ENCODE results near the gene ZNF311. TPM values are rescaled to one million over a fixed set of nuclear protein-coding genes. Genes with fewer than 3 reads are reported as not detected.

Gene ZNF311
- polyA plus RNA-seq, 3 donors, result 0.05 TPM; not detected in 1

DNA sequence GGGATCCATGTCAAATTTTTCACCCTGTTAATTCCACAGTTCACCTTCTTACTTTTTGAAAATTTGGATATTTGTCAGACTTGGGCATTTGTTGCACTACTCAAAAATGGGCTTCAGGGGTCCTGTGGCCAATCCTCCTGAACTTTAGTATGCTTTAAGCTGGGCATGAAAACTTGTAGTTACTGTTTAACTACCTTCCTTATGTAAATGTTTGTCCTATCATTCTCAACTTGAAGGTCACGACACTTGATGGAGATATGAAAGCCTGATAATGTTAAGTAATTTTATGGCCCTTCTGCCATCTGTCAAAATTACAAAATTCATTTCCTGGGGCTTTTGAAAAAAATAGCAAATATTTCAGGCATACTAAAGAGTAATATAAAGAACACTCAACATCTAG lies 4.2 kb upstream of the ZNF311 start:
- no peaks in the 10 kb centered on the region for H3K36me3 ChIP-seq (replicated peaks in 1 of 2; ENCODE audit: control insufficient read depth in 1 of 2, insufficient read depth in 2 of 2, low read length in 2 of 2)
- H3K79me2 ChIP-seq (ENCODE audit: insufficient read depth, low read length), result no peaks in the 10 kb centered on the region
- DNase-seq, result no peak
- Mint-ChIP-seq H3K27me3 (ENCODE audit: low read depth in 3 of 3) (peaks cover 28 to 47% (median 41%) of the 10 kb centered on the region in 3 donors), H3K4me3 (no peak overlapping the region), H3K4me1 (peaks cover 14% of the 10 kb centered on the region), H3K27ac (no peak overlapping the region), H3K9me3 (peaks cover 2 to 22% (median 5%) of the 10 kb centered on the region in 7 donors), H3K36me3 (peaks cover 2% of the 10 kb centered on the region in 2 donors)
- H3K27me3 ChIP-seq (ENCODE audit: control insufficient read depth in 2 of 2, insufficient read depth in 2 of 2, low read length in 2 of 2), result peaks cover 47 to 49% of the 10 kb centered on the region in 2 donors
- H3K9me3 ChIP-seq (replicated peaks in 1 of 2; ENCODE audit: control insufficient read depth in 1 of 2, insufficient read depth in 1 of 2, low read length in 2 of 2), result peaks cover 0 to under 1% of the 10 kb centered on the region in 2 donors
- no peak for TF ChIP-seq CTCF (IDR thresholded peaks at IDR 0.05)
- H3K27ac ChIP-seq (ENCODE audit: low read depth in 1 of 2, low read length in 2 of 2), result no peak overlapping the region
- no peak overlapping the region for H3K9ac ChIP-seq (ENCODE audit: insufficient read depth, low read length, poor library complexity, severe bottlenecking)
- H3K4me1 ChIP-seq (ENCODE audit: control insufficient read depth in 1 of 2, insufficient read depth in 2 of 2, low read length in 2 of 2), result peaks cover 12 to 14% of the 10 kb centered on the region in 2 donors
- intact Hi-C loops (cut with micrococcal nuclease), result no loop called here
- no peak overlapping the region for H3K4me2 ChIP-seq (replicated peaks; ENCODE audit: extremely low read depth, low read length, poor library complexity, severe bottlenecking)
- H2AFZ ChIP-seq (ENCODE audit: insufficient read depth, low read depth, low read length, poor library complexity, severe bottlenecking), result no peak overlapping the region
- no peak overlapping the region for H3K4me3 ChIP-seq (replicated peaks in 1 of 3; ENCODE audit: low read depth in 2 of 3, low read length in 3 of 3)
- WGBS (ENCODE audit: insufficient coverage), result no CpG with 5 or more reads among the region's 1 CpG
- H4K20me1 ChIP-seq (ENCODE audit: insufficient read depth, low read length), result no peaks in the 10 kb centered on the region

DNA sequence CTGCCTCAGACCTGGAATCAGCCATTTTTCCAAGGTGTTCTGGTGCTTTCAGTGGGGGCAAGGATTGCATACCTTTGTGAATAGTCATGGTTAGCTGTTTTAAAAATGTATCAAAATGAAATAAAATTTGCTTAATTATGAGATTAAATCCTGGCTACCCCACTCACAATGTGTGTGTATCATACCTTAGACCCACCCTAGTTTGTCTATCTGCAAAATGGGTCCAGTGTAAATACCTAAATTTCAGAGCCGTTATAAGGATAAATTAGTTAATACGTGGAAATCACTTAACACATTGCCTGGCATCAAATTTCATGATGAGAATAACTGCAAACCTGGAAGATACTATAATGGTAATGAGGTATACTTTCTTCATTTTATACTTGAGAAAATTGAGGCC lies 3.0 kb upstream of the ZNF311 start:
- H4K20me1 ChIP-seq (ENCODE audit: insufficient read depth, low read length), result no peaks in the 10 kb centered on the region
- H3K27me3 ChIP-seq (ENCODE audit: control insufficient read depth in 2 of 2, insufficient read depth in 2 of 2, low read length in 2 of 2), result peaks cover 36 to 37% of the 10 kb centered on the region in 2 donors
- peaks cover 12 to 14% of the 10 kb centered on the region in 2 donors for H3K4me1 ChIP-seq (ENCODE audit: control insufficient read depth in 1 of 2, insufficient read depth in 2 of 2, low read length in 2 of 2)
- no CpG with 5 or more reads among the region's 2 CpGs for WGBS (ENCODE audit: insufficient coverage)
- no peak overlapping the region for H3K9ac ChIP-seq (ENCODE audit: insufficient read depth, low read length, poor library complexity, severe bottlenecking)
- H3K4me3 ChIP-seq (replicated peaks in 1 of 3; ENCODE audit: low read depth in 2 of 3, low read length in 3 of 3), result no peak overlapping the region
- H3K9me3 ChIP-seq (replicated peaks in 1 of 2; ENCODE audit: control insufficient read depth in 1 of 2, insufficient read depth in 1 of 2, low read length in 2 of 2), result no peaks in the 10 kb centered on the region
- Mint-ChIP-seq H3K4me3 (no peak overlapping the region), H3K9me3 (peaks cover 2 to 22% (median 5%) of the 10 kb centered on the region in 7 donors), H3K27ac (no peak overlapping the region), H3K36me3 (peaks cover 2% of the 10 kb centered on the region in 2 donors), H3K27me3 (ENCODE audit: low read depth in 3 of 3) (peaks cover 21 to 39% (median 29%) of the 10 kb centered on the region in 3 donors), H3K4me1 (peaks cover 14% of the 10 kb centered on the region)
- H2AFZ ChIP-seq (ENCODE audit: insufficient read depth, low read depth, low read length, poor library complexity, severe bottlenecking), result no peak overlapping the region
- no peaks in the 10 kb centered on the region for H3K79me2 ChIP-seq (ENCODE audit: insufficient read depth, low read length)
- H3K36me3 ChIP-seq (replicated peaks in 1 of 2; ENCODE audit: control insufficient read depth in 1 of 2, insufficient read depth in 2 of 2, low read length in 2 of 2), result no peaks in the 10 kb centered on the region
- H3K27ac ChIP-seq (ENCODE audit: low read depth in 1 of 2, low read length in 2 of 2), result no peak overlapping the region
- TF ChIP-seq CTCF (IDR thresholded peaks at IDR 0.05), result no peak
- intact Hi-C loops (cut with micrococcal nuclease), result no loop called here
- DNase-seq, result no peak
- H3K4me2 ChIP-seq (replicated peaks; ENCODE audit: extremely low read depth, low read length, poor library complexity, severe bottlenecking), result no peak overlapping the region

All from CD14-positive monocyte (primary cell).